WERI-Rb-1 (cell line): Measurements from ENCODE around the gene HTR2C.

Experiments used
- DNase-seq: peaks from one replicate; pipeline ENCODE4 v3.0.0-alpha.2; 2020
- H3K27ac ChIP-seq: fragments of 250-450 bp; sonication (Bioruptor Pico); 2 replicates; pipeline ENCODE4 v1.5.1; 2020; ENCODE audit warnings: mild to moderate bottlenecking, moderate library complexity
- H3K27me3 ChIP-seq: fragments of 250-450 bp; sonication (Bioruptor Pico); 2 replicates; pipeline ENCODE4 v1.5.1; 2021; ENCODE audit warnings: mild to moderate bottlenecking, low read depth, moderate library complexity; ENCODE audit not compliant: insufficient read depth, severe bottlenecking
- H3K36me3 ChIP-seq: fragments of 250-450 bp; sonication (Bioruptor Pico); 2 replicates; pipeline ENCODE4 v1.5.1; 2020; ENCODE audit warnings: mild to moderate bottlenecking, moderate library complexity
- H3K4me3 ChIP-seq: 2 replicates; pipeline ENCODE4 v1.5.1; 2011; ENCODE audit warnings: low read depth, mild to moderate bottlenecking, control low read depth, low read length
- H3K9me3 ChIP-seq: fragments of 250-450 bp; sonication (Bioruptor Pico); 2 replicates; pipeline ENCODE4 v1.5.1; 2021; ENCODE audit warnings: mild to moderate bottlenecking, moderate library complexity; ENCODE audit not compliant: severe bottlenecking
- TF ChIP-seq, protein P1 (sequence below): IDR thresholded peaks from 2 replicates; pipeline ENCODE4 v1.5.1; 2011; ENCODE audit warnings: low read depth, mild to moderate bottlenecking, control low read depth, inconsistent platforms, low read length

The HTR2C gene

DNA sequence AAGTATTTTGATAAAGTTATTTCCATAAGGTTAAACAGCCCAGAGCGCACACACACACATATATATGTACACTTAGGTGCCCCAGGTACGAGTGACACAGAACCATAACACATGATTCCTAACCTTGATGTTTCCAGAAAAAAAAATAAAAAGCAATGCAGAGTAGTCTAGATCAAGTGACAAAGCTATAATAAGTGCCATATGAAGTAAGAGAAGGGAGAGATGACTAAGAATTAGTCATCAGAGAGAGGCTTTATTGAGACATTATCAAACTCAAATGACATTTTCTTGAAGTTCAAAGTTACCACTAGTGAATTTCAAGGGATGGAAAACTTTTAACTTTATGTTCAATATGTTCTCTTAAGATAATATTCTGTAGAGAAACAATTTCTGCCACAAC, 215.0 kb downstream of the HTR2C start:
- TF ChIP-seq, protein P1, sequence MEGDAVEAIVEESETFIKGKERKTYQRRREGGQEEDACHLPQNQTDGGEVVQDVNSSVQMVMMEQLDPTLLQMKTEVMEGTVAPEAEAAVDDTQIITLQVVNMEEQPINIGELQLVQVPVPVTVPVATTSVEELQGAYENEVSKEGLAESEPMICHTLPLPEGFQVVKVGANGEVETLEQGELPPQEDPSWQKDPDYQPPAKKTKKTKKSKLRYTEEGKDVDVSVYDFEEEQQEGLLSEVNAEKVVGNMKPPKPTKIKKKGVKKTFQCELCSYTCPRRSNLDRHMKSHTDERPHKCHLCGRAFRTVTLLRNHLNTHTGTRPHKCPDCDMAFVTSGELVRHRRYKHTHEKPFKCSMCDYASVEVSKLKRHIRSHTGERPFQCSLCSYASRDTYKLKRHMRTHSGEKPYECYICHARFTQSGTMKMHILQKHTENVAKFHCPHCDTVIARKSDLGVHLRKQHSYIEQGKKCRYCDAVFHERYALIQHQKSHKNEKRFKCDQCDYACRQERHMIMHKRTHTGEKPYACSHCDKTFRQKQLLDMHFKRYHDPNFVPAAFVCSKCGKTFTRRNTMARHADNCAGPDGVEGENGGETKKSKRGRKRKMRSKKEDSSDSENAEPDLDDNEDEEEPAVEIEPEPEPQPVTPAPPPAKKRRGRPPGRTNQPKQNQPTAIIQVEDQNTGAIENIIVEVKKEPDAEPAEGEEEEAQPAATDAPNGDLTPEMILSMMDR, result no peak
- Histone ChIP-seq H3K27me3 (peaks cover 18% of the 10 kb centered on the region), H3K4me3 (no peak overlapping the region), H3K27ac (no peak overlapping the region), H3K36me3 (no peaks in the 10 kb centered on the region), H3K9me3 (no peaks in the 10 kb centered on the region)
- DNase-seq, result no peak

DNA sequence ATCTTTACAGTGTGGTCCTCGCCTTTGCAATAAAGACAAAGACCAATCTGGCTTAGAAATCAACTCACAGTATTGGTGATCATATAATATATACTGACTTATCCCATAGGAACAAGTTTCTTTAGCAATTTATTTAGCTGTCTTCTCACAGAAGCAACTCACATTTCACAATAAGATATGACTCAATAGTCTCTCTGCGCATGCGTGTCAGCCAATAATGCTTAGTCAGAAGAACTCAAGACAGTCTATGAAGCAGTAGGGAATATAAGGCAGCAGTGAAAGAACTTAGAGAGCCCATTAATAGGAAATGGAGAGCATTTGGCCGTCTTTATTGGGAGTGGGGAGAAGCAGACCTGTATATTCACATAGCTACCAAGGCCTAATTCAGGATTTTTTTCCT, 216.8 kb downstream of the HTR2C start:
- no peak for DNase-seq
- Histone ChIP-seq H3K36me3 (no peaks in the 10 kb centered on the region), H3K4me3 (no peak overlapping the region), H3K27me3 (peaks cover 18% of the 10 kb centered on the region), H3K9me3 (no peaks in the 10 kb centered on the region), H3K27ac (no peak overlapping the region)
- TF ChIP-seq, protein P1, result no peak

DNA sequence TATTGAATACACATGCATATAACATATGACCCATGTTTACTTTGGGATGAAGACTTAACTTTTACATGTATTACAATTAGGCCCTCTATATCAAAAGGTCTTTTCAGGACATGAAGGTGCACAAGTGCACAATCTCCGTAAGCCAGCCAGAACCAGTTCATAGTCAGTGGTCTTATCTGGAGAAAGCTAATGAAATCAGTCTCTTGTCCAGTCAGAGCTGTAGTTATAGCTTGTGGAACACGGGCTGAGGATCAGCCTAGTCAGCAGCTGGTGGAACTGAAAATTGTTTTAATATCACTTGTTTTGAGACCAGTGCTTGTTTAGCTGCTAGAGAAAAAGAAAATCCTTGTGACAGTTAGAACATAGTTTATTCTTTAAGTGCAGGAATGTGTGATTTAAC, 235.6 kb downstream of the HTR2C start:
- no peak overlapping the region for H3K4me3 ChIP-seq
- H3K36me3 ChIP-seq, result no peaks in the 10 kb centered on the region
- no peak for DNase-seq
- no peaks in the 10 kb centered on the region for H3K9me3 ChIP-seq
- no peak overlapping the region for H3K27ac ChIP-seq
- H3K27me3 ChIP-seq, result peaks cover 51% of the 10 kb centered on the region
- TF ChIP-seq, protein P1, result no peak

DNA sequence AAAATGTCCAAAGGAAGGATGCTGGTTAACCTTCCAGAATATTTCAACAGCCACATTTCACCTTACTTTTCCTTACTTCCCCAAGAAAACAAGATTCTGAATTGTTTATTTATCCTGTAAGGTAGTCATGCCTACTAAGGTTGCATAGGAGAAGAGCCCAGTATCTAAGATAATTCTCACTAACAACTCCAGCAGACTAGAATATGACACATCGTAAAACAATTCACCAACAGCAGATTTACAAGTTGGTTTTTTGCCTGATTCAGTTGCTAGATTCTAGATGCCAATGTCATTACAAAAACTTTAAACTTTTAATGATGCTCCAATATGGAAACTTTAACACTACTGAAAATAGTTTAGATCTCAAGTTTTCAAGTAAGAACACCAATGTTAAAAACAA, 257.2 kb downstream of the HTR2C start:
- peaks cover 71% of the 10 kb centered on the region for H3K27me3 ChIP-seq
- H3K9me3 ChIP-seq, result no peaks in the 10 kb centered on the region
- no peaks in the 10 kb centered on the region for H3K36me3 ChIP-seq
- TF ChIP-seq, protein P1, result no peak
- DNase-seq, result no peak
- no peak overlapping the region for H3K27ac ChIP-seq
- H3K4me3 ChIP-seq, result no peak overlapping the region

DNA sequence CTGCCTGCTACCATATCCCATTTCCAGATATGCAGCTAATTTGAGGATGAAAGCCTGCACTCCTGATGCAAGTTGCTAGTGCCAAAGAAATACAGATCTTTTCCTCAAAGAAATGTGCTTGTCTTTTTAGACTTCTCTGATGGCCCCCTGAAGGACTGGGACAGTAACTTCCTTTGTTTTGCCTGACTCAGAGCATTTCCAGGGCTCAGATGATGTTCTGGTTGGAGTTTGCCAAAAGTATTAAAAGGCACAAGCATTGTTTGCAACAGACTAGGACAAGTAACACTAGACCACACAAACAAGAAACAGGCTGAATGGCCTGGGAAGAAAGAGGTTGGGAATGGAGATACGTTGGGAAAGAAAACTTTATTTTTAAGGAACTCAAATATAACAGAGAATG, 258.3 kb downstream of the HTR2C start:
- Histone ChIP-seq H3K4me3 (no peak overlapping the region), H3K27ac (no peak overlapping the region), H3K27me3 (peaks cover 63% of the 10 kb centered on the region), H3K9me3 (no peaks in the 10 kb centered on the region), H3K36me3 (no peaks in the 10 kb centered on the region)
- TF ChIP-seq, protein P1, result no peak
- no peak for DNase-seq

DNA sequence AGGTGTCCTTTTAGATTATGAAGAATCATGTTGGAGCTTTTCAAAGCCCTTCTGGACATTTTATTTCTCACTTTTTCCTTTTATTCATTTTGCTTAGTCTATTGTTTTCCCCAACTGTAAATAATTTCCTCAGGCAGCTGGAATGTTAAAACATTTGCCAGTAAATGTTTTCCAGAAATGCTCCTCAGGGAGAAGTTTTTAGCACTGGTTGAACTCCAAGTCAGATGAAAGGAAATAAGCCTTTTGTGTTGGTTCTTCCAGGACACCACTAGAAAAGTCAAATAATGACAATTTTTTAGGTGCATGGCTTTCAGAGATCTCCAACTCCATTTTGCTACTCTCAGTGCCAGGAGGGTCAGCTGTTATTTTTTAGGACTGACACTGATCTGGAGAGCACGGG, 305.6 kb downstream of the HTR2C start:
- Histone ChIP-seq H3K9me3 (no peaks in the 10 kb centered on the region), H3K27me3 (peaks cover 60% of the 10 kb centered on the region), H3K4me3 (no peak overlapping the region), H3K36me3 (no peaks in the 10 kb centered on the region), H3K27ac (no peak overlapping the region)
- TF ChIP-seq, protein P1, result no peak
- DNase-seq, result no peak
